ENCODE data around the gene DNASE2B. TPM values are rescaled to one million over a fixed set of nuclear protein-coding genes. Genes with fewer than 3 reads are reported as not detected.
A peak's percentile ranks its signal among the peaks of the same experiment; 100 is the strongest.
"Not testable (repeated sequence)": the region's sequence is repeated elsewhere in the genome, so short reads cannot be mapped to it uniquely, and the experiment has no call there.

Gene DNASE2B
- total RNA-seq, 1 donor from 2014 or later = 0.34 TPM

DNA sequence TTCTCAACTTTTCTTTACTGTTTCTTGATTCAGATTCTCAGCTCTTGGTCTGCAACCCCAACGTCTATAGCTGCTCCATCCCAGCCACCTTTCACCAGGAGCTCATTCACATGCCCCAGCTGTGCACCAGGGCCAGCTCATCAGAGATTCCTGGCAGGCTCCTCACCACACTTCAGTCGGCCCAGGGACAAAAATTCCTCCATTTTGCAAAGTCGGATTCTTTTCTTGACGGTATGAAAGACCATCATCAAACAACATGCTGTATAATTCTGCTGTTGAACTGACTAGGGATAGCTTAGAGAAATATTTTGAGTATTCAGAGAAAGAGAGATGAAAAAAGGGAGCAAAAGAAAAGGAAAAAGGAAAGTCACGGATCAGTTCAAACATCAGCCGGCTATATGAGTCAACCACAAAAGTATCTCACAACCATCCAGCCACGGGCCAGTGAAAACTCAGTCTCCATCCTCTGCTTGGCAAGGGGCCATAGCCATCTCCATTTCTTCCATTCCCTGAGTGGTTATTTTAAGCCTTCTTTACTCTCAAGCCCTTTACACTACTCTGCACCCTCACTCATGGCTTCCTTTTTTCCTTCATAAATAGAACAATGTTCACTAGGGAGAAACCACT, 14.1 kb downstream of the DNASE2B start:
- no peak for DNase-seq (ENCODE audit: low spot score)

DNA sequence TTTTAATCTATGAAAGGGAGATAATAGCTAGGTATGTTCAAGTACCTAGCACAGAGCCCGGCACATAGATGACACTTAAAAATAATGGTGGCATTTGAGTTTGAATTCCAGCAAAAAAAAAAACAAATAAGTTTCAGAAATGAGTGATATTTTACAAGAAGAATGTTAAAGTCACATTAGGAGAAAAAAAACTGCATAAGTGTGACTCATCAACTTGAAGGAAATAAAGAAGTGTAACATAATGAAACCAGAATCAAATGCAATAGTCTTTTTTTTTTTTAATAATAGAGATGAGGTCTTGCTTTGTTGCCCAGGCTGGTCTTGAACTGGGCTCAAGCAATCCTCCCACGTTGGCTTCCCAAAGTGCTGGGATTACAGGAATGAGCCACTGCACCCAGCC, 17.1 kb downstream of the DNASE2B start:
- DNase-seq (ENCODE audit: low spot score) = no peak

DNA sequence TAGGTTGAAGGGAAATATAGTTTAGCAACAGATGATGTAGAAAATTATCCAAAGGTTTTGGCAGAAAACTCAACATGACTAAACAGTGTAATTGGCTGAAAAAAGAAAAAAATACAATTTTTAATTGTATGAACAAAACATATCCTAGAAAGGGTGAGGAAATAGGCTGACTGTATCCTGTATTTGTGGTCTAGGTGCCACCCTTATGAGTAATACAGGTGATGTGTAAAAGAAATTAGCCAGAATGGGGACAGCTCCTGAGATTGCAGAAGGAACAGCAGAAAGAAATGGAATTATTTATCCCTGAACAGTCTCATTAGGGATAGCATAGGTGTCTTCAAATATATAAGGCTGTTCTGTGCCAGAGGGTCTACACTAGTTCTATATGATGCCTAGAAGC, 24.6 kb downstream of the DNASE2B start:
- no peak for DNase-seq (ENCODE audit: low spot score)

DNA sequence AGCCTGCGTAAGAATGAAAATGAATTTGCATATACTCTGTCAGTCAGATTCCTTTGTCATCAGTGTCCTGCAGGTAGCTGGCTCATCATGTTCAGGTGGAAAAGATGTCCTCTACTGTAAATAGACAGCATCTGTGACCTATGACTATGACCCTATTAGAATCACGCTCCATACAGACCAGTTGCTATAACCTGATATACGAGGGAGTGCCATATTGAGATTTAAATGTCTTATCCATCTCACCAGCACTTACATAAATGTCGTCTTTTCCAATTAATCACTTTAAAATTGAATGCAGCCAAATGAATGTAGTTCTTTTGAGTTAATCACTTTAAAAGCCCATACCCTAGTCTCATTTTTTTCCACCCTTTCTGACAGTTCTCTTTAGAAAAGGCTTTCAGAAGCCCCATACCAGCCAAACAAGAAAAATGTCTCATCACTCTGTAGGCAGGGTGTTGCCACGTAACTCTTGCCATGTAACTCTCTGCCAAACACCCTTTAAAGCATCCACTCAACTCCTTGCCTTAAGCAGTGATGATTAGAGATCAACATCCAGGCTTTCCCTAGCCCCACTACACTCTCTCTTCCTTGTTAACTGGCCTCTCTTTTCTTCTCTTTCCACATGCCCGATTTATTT, 26.3 kb downstream of the DNASE2B start:
- DNase-seq (ENCODE audit: low spot score) = no peak

DNA sequence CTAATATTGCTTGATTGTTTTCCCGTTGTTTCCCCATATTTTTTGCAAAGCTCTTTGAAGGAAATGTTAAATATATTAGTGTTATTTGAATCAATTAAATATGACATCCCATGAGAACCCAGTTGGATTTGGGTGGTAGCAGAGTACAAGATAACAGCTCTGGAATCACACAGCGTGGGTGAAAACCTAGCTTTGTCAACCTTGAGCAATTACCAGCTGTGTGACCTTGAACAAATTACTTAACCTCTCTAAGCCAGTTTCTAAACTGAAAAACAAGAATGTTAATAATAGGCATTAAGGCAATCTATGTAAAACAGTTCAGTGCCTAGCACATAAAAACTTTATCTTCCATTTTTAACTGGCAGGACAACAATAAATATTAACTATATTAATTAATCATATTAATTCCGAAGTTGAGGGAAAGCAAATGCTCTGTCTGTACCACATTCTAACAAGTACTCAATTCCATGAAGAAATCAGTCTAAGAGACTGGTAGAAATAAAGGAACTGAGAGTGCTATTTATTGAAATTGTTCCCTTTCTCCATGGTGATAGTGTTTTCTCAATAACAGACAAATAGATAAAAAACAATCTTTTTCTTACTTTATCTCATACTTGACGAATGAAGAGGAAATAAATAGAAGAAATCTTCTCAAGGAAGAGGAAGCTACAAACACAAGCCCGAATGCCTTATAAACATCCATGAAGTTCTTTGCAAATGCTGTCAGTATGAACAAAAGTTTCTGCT, 27.0 kb downstream of the DNASE2B start:
- DNase-seq (ENCODE audit: low spot score) = no peak

DNA sequence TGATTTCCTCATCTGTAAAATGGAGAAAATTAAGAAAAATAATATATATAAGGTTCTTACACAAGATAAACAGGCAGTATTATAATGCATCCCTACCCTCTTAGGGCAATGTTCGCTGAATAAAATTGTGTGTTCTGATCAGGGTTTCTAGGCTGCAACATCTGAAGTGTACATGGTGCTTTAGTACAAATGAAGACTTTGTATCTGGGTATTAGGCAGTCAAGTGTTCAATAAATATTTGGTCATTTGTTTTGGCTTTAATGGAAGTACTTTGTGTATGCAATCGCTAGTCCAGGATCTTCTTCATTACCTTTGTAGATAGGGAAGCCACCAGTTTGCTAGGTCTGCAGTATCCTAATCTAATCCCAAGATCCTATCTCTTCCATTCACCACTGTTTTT, 28.1 kb downstream of the DNASE2B start:
- no peak for DNase-seq (ENCODE audit: low spot score)

DNA sequence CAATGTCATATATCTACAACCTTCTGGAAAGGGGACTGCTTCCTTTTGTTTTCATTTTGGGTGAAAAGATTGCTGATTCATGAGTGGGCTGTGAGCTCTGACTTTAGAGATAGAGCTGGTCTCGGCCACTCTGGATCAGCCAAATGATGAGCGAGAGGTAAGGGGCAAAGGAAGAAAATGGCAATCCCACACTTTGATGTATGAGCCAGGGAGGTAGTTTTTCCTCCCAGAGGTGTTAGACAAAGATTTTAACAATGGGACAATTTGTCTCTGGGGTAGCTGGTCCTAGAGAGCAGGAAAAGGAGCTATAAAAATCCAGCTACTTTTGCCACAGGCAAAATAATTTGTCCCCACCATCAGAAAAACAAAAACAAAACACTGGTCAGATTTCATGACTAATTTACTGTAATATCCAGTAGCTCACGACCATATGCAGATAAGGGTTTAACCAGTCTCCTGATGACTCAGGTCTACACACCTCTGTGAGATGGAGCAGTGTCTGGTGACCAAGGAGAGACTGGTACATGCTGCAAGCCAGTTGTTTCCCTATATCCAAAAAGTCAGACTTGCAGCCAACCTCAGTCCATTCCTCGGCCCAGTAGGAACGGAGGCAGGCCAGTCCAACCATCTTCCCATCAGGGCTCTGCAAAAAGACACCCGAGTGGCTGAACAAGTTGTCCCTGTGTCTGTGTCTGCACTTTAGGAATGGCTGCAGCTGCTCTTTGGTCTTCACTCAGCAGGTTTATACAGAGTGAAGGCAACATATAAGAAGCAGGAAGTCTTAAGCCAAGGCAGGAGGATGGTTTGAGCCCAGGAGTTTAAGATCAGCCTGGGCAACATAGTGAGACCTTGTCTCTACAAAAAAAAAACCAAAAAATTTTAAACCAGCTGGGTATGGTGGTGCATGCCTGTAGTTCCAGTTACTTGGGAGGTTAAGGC, 29.2 kb downstream of the DNASE2B start:
- DNase-seq (ENCODE audit: low spot score) = no peak

DNA sequence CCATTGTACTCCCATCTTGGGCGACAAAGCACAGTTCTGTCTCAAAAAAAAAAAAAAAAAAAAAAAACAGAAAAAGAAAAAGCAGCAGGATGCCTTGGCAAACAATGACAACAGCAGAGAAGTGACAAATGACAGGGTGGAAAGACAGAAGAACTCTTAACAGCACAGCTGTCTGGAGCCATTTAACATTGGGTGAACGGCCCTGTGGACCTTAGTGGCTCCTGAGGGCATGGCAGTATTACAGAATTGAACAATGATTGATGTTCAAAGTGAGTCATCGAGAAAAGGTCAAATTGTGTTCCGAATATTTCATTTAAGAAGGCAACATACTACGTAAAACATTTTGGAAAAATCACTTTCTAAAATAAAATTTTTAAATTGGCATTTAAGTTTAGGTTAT, 30.0 kb downstream of the DNASE2B start:
- DNase-seq (ENCODE audit: low spot score) = no peak

DNA sequence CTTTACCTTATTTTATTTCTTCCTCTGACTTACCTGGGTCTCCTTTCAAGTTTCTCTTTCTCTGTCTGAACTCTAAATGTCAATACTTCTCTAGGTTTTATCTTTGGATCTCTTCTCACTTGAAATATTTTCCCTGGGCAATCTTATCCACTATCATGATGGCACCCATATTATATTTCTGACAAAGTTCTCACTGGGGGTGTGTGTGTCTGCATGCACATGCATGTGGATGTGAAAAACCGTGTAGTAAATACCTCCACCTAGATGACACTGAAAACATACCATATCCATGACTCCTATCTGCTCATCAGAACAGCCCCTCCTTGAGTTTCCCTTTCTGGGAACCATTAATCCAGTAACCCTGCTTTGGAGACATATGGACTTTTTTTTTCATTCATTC, 30.9 kb downstream of the DNASE2B start:
- DNase-seq (ENCODE audit: low spot score) = no peak

DNA sequence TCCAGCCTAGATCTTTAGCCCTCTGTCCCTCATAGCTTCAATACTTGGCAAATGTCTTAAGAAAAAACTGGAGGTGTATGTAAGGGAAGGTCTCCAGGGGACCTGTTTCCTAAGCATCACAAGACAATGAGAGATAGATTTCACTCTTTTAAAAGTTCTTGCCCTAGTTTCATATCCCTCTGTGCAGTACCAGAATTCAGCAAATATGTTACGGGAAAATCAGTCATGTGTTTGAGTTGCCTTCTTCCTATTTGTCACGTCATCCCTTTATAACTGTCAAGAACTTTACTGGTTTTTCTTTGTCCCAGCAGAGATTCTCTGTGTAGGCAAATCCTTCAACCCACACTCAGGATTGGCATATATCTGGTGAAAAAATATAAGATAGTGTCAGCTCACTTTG, 32.3 kb downstream of the DNASE2B start:
- no peak for DNase-seq (ENCODE audit: low spot score)

DNA sequence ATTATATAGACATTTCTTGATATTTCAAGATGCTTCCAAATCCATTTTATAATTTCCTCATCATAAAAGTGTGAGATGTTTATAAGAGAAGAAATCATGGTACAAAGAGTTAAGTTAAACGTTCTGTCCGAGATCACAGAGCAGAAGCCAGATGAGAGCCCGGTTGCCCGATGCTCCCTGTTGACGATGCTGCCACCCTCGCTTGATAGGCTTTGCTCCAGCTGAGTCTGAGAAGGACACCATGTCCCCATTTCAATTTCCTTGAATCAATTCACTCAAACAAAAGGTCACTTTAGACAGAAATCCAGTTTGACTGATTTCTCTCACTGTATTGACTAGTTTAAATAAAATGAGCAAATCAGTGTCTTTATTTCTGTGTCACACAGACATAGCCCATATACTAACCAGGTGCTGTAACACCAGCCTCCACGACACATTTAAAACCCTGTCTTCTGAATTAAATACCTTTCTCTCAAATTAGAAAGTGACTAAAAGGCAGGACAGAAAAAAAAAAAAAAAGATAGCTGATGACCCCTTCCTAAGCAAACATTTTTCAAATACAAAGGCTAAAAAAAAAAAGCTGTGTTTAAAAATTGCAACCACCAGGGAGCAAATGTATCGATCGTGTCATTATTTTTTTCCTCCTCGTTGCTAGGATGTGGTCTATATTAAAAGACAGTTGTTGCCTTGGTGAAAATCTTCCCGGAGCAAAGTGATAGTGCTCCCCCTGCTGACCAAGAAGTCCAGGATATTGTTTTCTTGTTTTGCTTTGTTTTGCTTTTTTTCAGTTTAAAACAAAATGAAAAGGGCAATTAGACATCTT, 35.2 kb downstream of the DNASE2B start:
- DNase-seq (ENCODE audit: low spot score) = peak; percentile 64

DNA sequence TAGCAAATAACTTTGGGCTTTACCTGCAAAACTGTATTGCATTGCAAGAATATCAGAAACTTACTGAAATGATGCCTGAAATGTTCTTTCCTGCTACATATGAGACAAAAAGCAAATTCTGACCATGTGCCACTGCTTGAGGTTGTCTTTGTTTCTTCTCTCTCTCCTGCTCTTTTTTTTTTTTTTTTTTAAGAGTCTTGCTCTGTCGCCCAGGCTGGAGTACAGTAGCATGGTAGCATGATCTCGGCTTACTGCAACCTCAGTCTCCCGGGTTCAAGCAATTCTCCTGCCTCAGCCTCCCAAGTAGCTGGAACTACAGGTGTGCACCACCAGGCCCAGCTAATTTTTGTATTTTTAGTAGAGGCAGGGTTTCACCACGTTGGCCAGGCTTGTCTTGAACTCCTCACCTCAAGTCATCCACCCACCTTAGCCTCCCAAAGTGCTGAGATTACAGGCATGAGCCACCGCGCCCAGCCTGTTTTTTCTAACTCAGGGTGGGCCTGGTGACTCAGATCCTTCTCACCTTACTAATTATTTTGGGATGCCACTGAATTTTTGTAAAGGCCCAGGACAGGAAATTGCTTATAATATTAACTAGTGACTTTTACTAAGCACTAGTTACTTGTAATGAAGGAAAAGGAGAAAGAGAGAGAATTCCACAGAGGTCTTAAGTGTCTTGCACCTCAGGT, 35.9 kb downstream of the DNASE2B start:
- no peak for DNase-seq (ENCODE audit: low spot score)

DNA sequence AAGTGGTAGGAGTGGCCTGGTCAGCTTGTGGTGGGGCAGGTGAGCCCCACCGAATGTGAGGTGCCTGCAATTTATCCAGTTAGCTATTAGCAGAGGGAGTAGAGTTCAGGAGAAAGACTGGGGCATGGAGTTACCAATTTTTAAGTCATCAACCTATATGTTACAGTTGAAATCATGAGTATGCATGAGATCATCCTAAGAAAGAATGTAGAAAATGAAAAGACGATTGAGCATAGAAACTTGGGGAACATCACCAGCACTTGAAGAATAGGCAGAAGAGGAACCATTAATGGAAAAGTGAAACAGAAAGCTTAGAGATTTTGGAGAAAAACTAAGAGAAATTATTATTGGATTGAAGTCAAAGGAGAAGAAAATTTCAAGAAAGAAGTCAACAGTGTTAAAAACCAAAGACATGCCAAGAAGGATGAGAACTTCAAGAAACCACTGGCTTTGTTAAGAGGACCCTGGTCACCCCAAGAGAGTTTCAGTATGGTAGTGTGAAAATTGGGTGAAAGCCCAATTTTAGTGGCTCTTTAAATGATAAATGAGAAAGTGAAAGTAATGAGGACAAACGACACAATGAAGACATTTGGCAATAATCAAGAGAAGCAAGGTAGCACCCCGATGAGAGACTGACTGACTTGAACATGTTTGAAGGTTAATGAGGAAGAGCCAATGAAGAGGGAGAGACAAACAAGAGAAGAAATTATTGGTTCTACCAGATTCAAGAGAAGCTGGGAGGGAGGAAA, 36.7 kb downstream of the DNASE2B start:
- no peak for DNase-seq (ENCODE audit: low spot score)

DNA sequence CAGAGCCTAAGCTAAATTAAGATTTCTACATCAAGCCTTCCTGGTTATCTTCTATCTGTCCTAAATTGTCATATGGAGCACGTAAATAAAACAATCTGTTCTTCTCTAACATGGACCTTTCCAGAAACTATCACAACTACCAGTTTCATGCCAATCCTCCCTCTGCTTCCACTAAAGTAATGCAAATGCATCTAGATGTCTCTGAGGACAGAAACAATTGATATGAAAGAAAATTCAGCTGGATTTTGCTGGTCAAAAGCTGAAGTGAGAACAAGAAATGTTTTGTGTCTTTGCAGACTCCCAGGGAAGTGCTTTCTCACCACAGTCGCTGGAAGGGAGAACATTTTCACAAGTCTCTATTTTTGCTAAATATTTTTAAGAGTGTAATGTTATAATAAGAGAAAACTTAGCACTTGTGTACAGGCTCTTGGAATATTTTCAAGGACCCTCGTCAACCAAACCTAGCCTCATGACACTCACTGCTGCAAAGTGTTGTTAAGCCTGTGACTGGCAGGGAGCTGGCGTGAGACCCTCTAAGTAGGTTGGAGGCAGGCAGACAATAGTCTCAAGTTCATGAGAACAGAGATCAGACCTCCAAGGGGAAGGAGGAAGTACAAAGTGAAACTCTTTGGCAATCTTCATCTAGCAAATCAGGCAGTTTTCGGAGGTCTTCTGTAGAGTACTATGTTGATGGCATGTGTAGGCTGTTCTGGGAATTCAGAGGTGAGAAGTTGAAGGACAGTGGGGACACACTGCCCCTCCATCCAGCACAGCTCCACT, 38.8 kb downstream of the DNASE2B start:
- DNase-seq (ENCODE audit: low spot score) = no peak

DNA sequence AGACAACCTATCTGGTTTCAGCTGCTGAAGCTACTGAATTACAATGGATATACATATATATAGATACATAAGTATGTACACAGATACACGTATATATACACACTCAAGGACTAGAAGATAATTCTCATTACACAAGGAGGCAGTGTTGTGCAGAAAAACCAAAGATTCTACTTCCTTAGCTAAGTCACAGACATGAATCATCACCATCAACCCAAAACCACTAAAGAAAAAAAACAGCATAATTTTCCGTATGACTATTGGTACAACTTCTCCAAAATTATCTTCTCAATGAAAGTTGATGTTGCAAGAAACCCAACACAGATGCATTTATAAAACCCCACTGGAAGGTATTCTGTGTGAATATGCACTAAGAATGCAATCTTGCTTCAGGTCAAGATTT, 44.0 kb downstream of the DNASE2B start:
- no peak for DNase-seq (ENCODE audit: low spot score)

DNA sequence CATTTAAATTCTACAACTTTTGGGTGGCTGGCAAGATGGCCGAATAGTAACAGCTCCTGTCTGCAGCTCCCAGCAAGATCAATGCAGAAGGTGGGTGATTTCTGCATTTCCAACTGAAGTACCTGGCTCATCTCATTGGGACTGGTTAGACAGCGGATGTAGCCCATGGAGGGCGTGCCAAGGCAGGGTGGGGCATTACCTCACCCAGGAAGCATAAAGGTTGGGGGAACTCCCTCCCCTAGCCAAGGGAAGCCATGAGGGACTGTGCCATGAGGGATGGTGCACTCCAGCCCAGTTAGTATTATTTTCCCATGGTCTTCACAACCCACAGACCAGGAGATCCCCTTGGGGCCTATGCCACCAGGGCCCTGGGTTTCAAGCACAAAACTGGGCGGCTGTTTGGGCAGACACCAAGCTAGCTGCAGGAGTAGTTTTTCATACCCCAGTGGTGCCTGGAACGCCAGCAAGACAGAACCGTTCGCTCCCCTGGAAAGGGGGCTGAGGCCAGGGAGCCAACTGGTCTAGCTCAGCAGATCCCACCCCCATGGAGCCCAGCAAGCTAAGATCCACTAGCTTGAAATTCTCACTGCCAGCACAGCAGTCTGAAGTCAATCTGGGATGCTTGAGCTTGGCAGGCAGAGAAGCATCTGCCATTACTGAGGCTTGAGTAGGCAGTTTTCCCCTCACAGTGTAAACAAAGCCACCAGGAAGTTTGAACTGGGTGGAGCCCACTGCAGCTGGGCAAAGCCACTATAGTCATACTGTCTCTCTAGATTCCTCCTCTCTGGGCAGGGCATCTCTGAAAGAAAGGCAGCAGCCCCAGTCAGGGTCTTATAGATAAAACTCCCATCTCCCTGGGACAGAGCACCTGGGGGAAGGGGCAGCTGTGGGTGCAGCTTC, 44.7 kb downstream of the DNASE2B start:
- not testable (repeated sequence) for DNase-seq (ENCODE audit: low spot score)

DNA sequence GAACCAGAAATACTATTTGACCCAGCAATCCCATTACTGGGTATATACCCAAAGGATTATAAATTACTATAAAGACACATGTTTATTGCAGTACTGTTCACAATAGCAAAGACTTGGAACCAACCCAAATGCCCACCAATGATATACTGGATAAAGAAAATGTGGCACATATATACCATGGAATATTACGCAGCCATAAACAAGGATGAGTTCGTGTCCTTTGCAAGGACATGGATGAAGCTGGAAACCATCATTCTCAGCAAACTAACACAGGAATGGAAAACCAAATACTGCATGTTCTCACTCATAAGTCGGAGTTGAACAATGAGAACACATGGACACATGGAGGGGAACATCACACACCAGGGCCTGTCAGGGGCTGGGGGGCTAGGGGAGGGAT, 50.4 kb downstream of the DNASE2B start:
- DNase-seq (ENCODE audit: low spot score) = not testable (repeated sequence)

DNA sequence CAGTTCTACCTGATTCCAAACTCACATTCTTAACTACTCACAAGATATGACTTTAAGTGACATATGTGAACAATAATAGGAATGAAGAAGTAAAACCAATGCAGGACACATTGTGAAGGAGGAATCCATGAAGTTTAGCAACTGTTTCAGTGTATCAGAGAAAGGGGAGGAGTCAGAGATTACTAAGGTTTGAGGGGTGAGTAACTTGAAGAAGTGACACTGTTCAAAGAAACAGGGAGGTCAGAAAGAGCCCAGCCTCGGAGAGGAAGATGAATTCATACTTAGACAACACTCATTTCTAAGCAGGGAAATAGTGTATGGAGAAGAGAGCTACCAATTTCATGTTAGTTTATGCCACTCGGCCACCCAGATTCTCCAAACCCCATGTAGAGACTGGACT, 52.6 kb downstream of the DNASE2B start:
- no peak for DNase-seq (ENCODE audit: low spot score)

Measured in ureter (tissue), 1 donor.